GM12878 (cell line): ENCODE results near the gene EMB. TPM values are rescaled to one million over a fixed set of nuclear protein-coding genes. Genes with fewer than 3 reads are reported as not detected.
"Not testable (repeated sequence)": the region's sequence is repeated elsewhere in the genome, so short reads cannot be mapped to it uniquely, and the experiment has no call there.

Experiments used
- ATAC-seq: fragments of 200-7000 bp; cut with Tn5 transposase; 3 replicates; pipeline ENCODE4 v1.9.1; 2020; ENCODE audit warnings: mild to moderate bottlenecking, moderate library complexity
- BruUV-seq: library from RNA; stranded (reverse); fragments of 400-500 nt; replicated peaks from 2 replicates; lab custom pipeline; 2021; lab: Mats Ljungman, UMichigan
- CTCF ChIA-PET: fragments of 300-600 bp; sonication (Branson Sonifier 250); formaldehyde crosslinking; extraction: SDS; loops from one replicate; lab custom pipeline; 2021; ENCODE audit warnings: inconsistent platforms; lab: Yijun Ruan, JAX
- POLR2A ChIA-PET: fragments of 350-600 bp; formaldehyde crosslinking; extraction: SDS; loops from one replicate; lab custom pipeline; 2021; ENCODE audit warnings: inconsistent platforms; lab: Charles Lee
- RAD21 ChIA-PET: fragments of 300-600 bp; sonication (Branson Sonifier 250); formaldehyde crosslinking; loops from one replicate; lab custom pipeline; 2023; ENCODE audit warnings: antibody characterized with exemption; ENCODE audit not compliant: unreplicated experiment; lab: Charles Lee
- SMC1A ChIA-PET: fragments of 300-600 bp; sonication (Branson Sonifier 250); formaldehyde crosslinking; loops from one replicate; lab custom pipeline; 2023; ENCODE audit not compliant: unreplicated experiment, uncharacterized antibody; lab: Charles Lee
- DNase-seq: peaks from one replicate; pipeline ENCODE4 v3.0.0-alpha.2; 2011; ENCODE audit warnings: low read depth, low spot score
- FAIRE-seq: peaks from 3 replicates; lab custom pipeline; 2011; peaks lifted over from hg19 to GRCh38; lab: Jason Lieb, UNC
- H2AFZ ChIP-seq: 2 replicates; pipeline ENCODE4 v1.6.0; 2011; ENCODE audit warnings: low read depth, low read length, control low read depth; ENCODE audit not compliant: control insufficient read depth
- H3K27ac ChIP-seq: 2 replicates; pipeline ENCODE4 v1.5.1; 2011; ENCODE audit warnings: control low read depth; ENCODE audit not compliant: control insufficient read depth, insufficient read depth
- H3K27me3 ChIP-seq, 2 experiments: replicated peaks in 1 of 2; 2 replicates each; pipeline versions ENCODE4 v1.6.0 to v1.6.1; 2011; ENCODE audit warnings: low read length in 1 of 2; ENCODE audit not compliant: control insufficient read depth in 2 of 2, insufficient read depth in 2 of 2
- H3K36me3 ChIP-seq, 2 experiments: 2 replicates each; pipeline ENCODE4 v1.5.1; 2011; ENCODE audit warnings: low read length in 1 of 2; ENCODE audit not compliant: control insufficient read depth in 2 of 2, insufficient read depth in 2 of 2
- H3K4me1 ChIP-seq: 2 replicates; pipeline ENCODE4 v1.6.1; 2011; ENCODE audit warnings: mild to moderate bottlenecking, low read length, moderate library complexity, mixed read lengths; ENCODE audit not compliant: control insufficient read depth, insufficient read depth
- H3K4me2 ChIP-seq: 2 replicates; pipeline ENCODE4 v1.6.0; 2011; ENCODE audit warnings: control low read depth; ENCODE audit not compliant: control insufficient read depth, insufficient read depth
- H3K4me3 ChIP-seq: fragments of 200-600 bp; sonication (generic); 2 replicates; pipeline ENCODE4 v1.5.1; 2016
- H3K79me2 ChIP-seq: 2 replicates; pipeline ENCODE4 v1.6.0; 2011; ENCODE audit warnings: low read length; ENCODE audit not compliant: control insufficient read depth, insufficient read depth
- H3K9ac ChIP-seq: 2 replicates; pipeline ENCODE4 v1.8.0; 2011; ENCODE audit warnings: low read length, control low read depth, mixed read lengths; ENCODE audit not compliant: control insufficient read depth, insufficient read depth
- H3K9me3 ChIP-seq: replicated peaks from 3 replicates; pipeline ENCODE4 v1.5.1; 2011; ENCODE audit warnings: mild to moderate bottlenecking, low read length; ENCODE audit not compliant: control insufficient read depth, insufficient read depth
- H4K20me1 ChIP-seq: 2 replicates; pipeline ENCODE4 v1.6.0; 2011; ENCODE audit not compliant: control insufficient read depth, insufficient read depth
- ATF7 ChIP-seq: fragments of 450-650 bp; IDR thresholded peaks from 2 replicates; pipeline ENCODE4 v1.6.1; 2016; ENCODE audit warnings: low read depth, mild to moderate bottlenecking
- BMI1 ChIP-seq: fragments of 450-650 bp; IDR thresholded peaks from 2 replicates; pipeline ENCODE4 v1.6.1; 2016; ENCODE audit warnings: mild to moderate bottlenecking, moderate library complexity, borderline replicate concordance
- DPF2 ChIP-seq: fragments of 450-650 bp; IDR thresholded peaks from 2 replicates; pipeline ENCODE4 v1.6.1; 2017; ENCODE audit warnings: mild to moderate bottlenecking
- ETV6 ChIP-seq, 2 experiments: fragments of 450-650 bp in 1 of 2; IDR thresholded peaks in 1 of 2; conservative IDR thresholded peaks in 1 of 2; 2 replicates each; pipeline ENCODE4 v1.6.1; 2014; ENCODE audit warnings: antibody characterized with exemption in 1 of 2, borderline replicate concordance in 1 of 2, low read depth in 1 of 2, mild to moderate bottlenecking in 1 of 2, moderate library complexity in 1 of 2
- IKZF2 ChIP-seq, 2 experiments: fragments of 450-650 bp; IDR thresholded peaks; 2 replicates each; pipeline ENCODE4 v1.6.1; 2017; ENCODE audit warnings: mild to moderate bottlenecking in 2 of 2, moderate library complexity in 2 of 2
- WGBS: methylation state at CpG from one replicate; pipeline ENCODE4 v1.1.6; 2016; ENCODE audit warnings: low lambda C conversion rate; ENCODE audit not compliant: insufficient replicate concordance, insufficient coverage; ENCODE audit errors: missing lambda C conversion rate; 5-methylcytosine and 5-hydroxymethylcytosine counted together
- in situ Hi-C: fragments of 300-500 bp; cut with MboI; formaldehyde crosslinking; loops from 9 replicates; pipeline ENCODE4 v1.14.3; 2018; ENCODE audit warnings: mixed read lengths
- intact Hi-C: fragments of 100-400 bp; cut with micrococcal nuclease; formaldehyde crosslinking; loops from one replicate; pipeline ENCODE4 v1.14.2; 2022; ENCODE audit not compliant: unreplicated experiment
- polyA plus RNA-seq, 11 experiments: library from polyadenylated mRNA; depleted of rRNA in 4 of 11; unstranded in 6 of 11; stranded (reverse) in 5 of 11; fragments of >200 nt; fragmentation: Nextera tagmentation in 4 of 11; fragmentation: Illumina TruSeq in 1 of 11; extraction: Ambion mirVana in 4 of 11; extraction: Trizol in 1 of 11; gene quantifications; 1 replicate in 1 of 11; 2 replicates in 10 of 11; pipeline versions ENCODE4 v1.2.1 to v1.2.3, GENCODE V29; 2011 to 2016; ENCODE audit warnings: inconsistent platforms in 2 of 11, missing spikeins in 2 of 11, low read depth in 1 of 11
- total RNA-seq, 4 experiments: library from RNA; depleted of rRNA in 3 of 4; stranded (reverse); fragments of >200 nt in 3 of 4; fragmentation: Illumina TruSeq in 1 of 4; extraction: Trizol in 1 of 4; gene quantifications; 2 replicates each; pipeline versions ENCODE4 v1.2.1 to v1.2.3, GENCODE V29; 2013 to 2021
- TF ChIP-seq, protein P1 (sequence below), 3 experiments: IDR thresholded peaks in 2 of 3; conservative IDR thresholded peaks in 1 of 3; 2 replicates each; pipeline ENCODE4 v1.5.1; 2011; ENCODE audit warnings: low read depth in 3 of 3, low read length in 3 of 3, mild to moderate bottlenecking in 3 of 3, control low read depth in 2 of 3, moderate library complexity in 2 of 3, inconsistent platforms in 1 of 3, mixed read lengths in 1 of 3; ENCODE audit not compliant: control insufficient read depth in 2 of 3, insufficient read depth in 1 of 3; ENCODE audit errors: extremely low read depth in 1 of 3
- TF ChIP-seq, protein P2 (sequence below): fragments of 450-650 bp; IDR thresholded peaks from 2 replicates; pipeline ENCODE4 v1.6.1; 2018; ENCODE audit warnings: borderline replicate concordance, mild to moderate bottlenecking; ENCODE audit not compliant: partially characterized antibody
- TF ChIP-seq, protein P3 (sequence below): IDR thresholded peaks from 2 replicates; pipeline ENCODE4 v1.6.1; 2011; ENCODE audit warnings: borderline replicate concordance, low read depth, mild to moderate bottlenecking, moderate library complexity, mixed read lengths, low read length; ENCODE audit not compliant: insufficient read depth; ENCODE audit errors: extremely low read length

EMB gene
- total and polyA plus RNA-seq, 10 of the 15 experiments (the other 5 are each of a cell fraction or from before 2014, with no cell fraction given), result 7.0 to 48.9 (median 37.7) TPM

DNA sequence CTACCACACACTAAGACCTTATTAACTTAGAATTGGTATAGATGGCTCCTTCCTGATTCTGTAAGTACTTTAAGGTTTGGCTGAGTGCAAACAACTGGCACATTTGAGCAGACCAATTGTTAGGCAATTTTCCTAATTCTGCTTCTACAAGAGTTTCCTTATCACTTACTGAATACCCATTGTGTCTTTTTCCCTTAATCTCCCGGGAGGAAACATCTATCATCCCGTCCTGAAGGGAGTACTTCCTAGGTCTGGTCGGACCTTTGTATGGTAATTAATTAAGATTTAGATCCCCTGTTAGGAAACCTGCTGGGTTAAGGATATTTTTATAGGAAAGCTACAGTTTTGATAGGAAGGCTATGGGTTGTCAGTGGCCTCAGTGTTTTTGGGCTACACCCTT lies 8.2 kb upstream of the EMB start:
- H3K9ac ChIP-seq, H3K4me1 ChIP-seq, H3K9me3 ChIP-seq, POLR2A ChIA-PET, H3K79me2 ChIP-seq, FAIRE-seq, H3K27me3 ChIP-seq, H3K4me3 ChIP-seq, H3K27ac ChIP-seq, H3K36me3 ChIP-seq, SMC1A ChIA-PET, H3K4me2 ChIP-seq, H2AFZ ChIP-seq, CTCF ChIA-PET, H4K20me1 ChIP-seq, BruUV-seq, DNase-seq, RAD21 ChIA-PET, ATAC-seq, in situ Hi-C loops: not testable (repeated sequence)
- intact Hi-C loops, result loop anchor here (5.0 to 10.0 kb wide), 3 partner anchors 146 to 246 kb away; partner anchors contain the start of gene PARP8
- WGBS, result 65% methylated on average over 3 of the region's 3 CpGs

DNA sequence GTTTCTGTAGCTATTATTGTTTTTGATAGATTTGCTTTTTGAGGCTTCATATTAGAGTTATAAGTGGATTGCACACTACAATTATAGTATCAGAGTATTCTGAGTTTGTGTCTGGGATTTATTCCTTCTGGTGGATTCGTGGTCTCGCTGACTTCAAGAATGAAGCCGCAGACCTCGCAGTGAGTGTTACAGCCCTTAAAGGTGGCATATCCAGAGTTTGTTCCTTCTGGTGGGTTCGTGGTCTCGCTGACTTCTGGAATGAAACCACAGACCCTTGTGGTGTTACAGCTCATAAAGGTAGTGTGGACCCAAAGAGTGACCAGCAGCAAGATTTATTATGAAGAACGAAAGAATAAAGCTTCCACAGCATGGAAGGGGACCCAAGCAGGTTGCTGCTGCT lies 6.9 kb upstream of the EMB start:
- H3K4me3 ChIP-seq, result no peak overlapping the region
- no peaks in the 10 kb centered on the region for H3K36me3 ChIP-seq
- no peak overlapping the region for H3K4me2 ChIP-seq
- no peak overlapping the region for H3K27ac ChIP-seq
- intact Hi-C loops, result loop anchor here (5.0 to 10.0 kb wide), 3 partner anchors 147 to 247 kb away; partner anchors contain the start of gene PARP8
- H4K20me1 ChIP-seq, result no peaks in the 10 kb centered on the region
- TF ChIP-seq BMI1 (no peak), DPF2 (no peak), ETV6 (conservative IDR thresholded peaks at IDR 0.05 in 1 of 2, IDR thresholded peaks at IDR 0.05 in 1 of 2; ENCODE audit: borderline replicate concordance in 1 of 2, low read depth in 1 of 2) (no peak), IKZF2 (IDR thresholded peaks at IDR 0.05) (no peak), ATF7 (no peak)
- TF ChIP-seq, protein P1, sequence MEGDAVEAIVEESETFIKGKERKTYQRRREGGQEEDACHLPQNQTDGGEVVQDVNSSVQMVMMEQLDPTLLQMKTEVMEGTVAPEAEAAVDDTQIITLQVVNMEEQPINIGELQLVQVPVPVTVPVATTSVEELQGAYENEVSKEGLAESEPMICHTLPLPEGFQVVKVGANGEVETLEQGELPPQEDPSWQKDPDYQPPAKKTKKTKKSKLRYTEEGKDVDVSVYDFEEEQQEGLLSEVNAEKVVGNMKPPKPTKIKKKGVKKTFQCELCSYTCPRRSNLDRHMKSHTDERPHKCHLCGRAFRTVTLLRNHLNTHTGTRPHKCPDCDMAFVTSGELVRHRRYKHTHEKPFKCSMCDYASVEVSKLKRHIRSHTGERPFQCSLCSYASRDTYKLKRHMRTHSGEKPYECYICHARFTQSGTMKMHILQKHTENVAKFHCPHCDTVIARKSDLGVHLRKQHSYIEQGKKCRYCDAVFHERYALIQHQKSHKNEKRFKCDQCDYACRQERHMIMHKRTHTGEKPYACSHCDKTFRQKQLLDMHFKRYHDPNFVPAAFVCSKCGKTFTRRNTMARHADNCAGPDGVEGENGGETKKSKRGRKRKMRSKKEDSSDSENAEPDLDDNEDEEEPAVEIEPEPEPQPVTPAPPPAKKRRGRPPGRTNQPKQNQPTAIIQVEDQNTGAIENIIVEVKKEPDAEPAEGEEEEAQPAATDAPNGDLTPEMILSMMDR (IDR thresholded peaks at IDR 0.05 in 2 of 3, conservative IDR thresholded peaks at IDR 0.05 in 1 of 3; ENCODE audit: control insufficient read depth in 2 of 3, extremely low read depth in 1 of 3, insufficient read depth in 1 of 3, low read depth in 3 of 3, low read length in 3 of 3), result no peak
- TF ChIP-seq, protein P2, sequence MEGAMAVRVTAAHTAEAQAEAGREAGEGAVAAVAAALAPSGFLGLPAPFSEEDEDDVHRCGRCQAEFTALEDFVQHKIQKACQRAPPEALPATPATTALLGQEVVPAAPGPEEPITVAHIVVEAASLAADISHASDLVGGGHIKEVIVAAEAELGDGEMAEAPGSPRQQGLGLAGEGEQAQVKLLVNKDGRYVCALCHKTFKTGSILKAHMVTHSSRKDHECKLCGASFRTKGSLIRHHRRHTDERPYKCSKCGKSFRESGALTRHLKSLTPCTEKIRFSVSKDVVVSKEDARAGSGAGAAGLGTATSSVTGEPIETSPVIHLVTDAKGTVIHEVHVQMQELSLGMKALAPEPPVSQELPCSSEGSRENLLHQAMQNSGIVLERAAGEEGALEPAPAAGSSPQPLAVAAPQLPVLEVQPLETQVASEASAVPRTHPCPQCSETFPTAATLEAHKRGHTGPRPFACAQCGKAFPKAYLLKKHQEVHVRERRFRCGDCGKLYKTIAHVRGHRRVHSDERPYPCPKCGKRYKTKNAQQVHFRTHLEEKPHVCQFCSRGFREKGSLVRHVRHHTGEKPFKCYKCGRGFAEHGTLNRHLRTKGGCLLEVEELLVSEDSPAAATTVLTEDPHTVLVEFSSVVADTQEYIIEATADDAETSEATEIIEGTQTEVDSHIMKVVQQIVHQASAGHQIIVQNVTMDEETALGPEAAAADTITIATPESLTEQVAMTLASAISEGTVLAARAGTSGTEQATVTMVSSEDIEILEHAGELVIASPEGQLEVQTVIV, result no peak
- TF ChIP-seq, protein P3, sequence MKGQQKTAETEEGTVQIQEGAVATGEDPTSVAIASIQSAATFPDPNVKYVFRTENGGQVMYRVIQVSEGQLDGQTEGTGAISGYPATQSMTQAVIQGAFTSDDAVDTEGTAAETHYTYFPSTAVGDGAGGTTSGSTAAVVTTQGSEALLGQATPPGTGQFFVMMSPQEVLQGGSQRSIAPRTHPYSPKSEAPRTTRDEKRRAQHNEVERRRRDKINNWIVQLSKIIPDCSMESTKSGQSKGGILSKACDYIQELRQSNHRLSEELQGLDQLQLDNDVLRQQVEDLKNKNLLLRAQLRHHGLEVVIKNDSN, result no peak
- H3K4me1 ChIP-seq, result peaks cover 4% of the 10 kb centered on the region; the same call in 1 of the 2 replicates
- no peaks in the 10 kb centered on the region for H3K79me2 ChIP-seq
- ChIA-PET POLR2A (no interaction called here), SMC1A (interaction anchor here (1.0 kb wide), 1 partner anchor 57 kb away, joined by 3 read pairs; no protein-coding TSS in a partner anchor), CTCF (no interaction called here), RAD21 (interaction anchor here (0.8 kb wide), 1 partner anchor 288 kb away, joined by 3 read pairs; no protein-coding TSS in a partner anchor)
- H3K9ac ChIP-seq, result no peak overlapping the region
- H3K9me3 ChIP-seq, result no peaks in the 10 kb centered on the region
- BruUV-seq, result no TSS peak
- H3K27me3 ChIP-seq, result no peaks in the 10 kb centered on the region
- ATAC-seq, result no peak
- in situ Hi-C loops, result no loop called here
- H2AFZ ChIP-seq, result no peak overlapping the region
- no peak for FAIRE-seq
- DNase-seq, result no peak
- WGBS, result 87% methylated on average over 7 of the region's 7 CpGs
